Activated T-helper 2 cell treated with anti-CD3 and anti-CD28 coated beads, Interferon-gamma antibody, Interleukin-2, Interleukin-4, amounts not matched to agents 10 μg/mL and 5 μg/mL and 100 μg/mL, durations not matched to agents 14 hours and 24 hours and 36 hours (primary cell): ENCODE results near the gene DEPDC4. TPM values are rescaled to one million over a fixed set of nuclear protein-coding genes. Genes with fewer than 3 reads are reported as not detected.
"Not testable (repeated sequence)": the region's sequence is repeated elsewhere in the genome, so short reads cannot be mapped to it uniquely, and the experiment has no call there.

ENCODE experiments used
- DNase-seq: peaks from one replicate; pipeline ENCODE4 v3.0.0; 2021; ENCODE audit warnings: low spot score
- H3K27ac Mint-ChIP-seq: one replicate; pipeline ENCODE4 v1.8.0; 2021; ENCODE audit warnings: mixed read lengths
- H3K27me3 Mint-ChIP-seq: one replicate; pipeline ENCODE4 v1.8.0; 2021; ENCODE audit warnings: low read depth, mixed read lengths
- H3K36me3 Mint-ChIP-seq: one replicate; pipeline ENCODE4 v1.8.0; 2021; ENCODE audit warnings: low read depth, mixed read lengths
- H3K4me1 Mint-ChIP-seq: one replicate; pipeline ENCODE4 v1.8.0; 2021; ENCODE audit warnings: low read depth, mixed read lengths
- H3K4me3 Mint-ChIP-seq: one replicate; pipeline ENCODE4 v1.8.0; 2021; ENCODE audit warnings: low read depth, mild to moderate bottlenecking, moderate library complexity, mixed read lengths
- H3K9me3 Mint-ChIP-seq: one replicate; pipeline ENCODE4 v1.8.0; 2021; ENCODE audit warnings: mixed read lengths
- intact Hi-C: fragments of 100-400 bp; cut with micrococcal nuclease; formaldehyde crosslinking; loops from one replicate; pipeline ENCODE4 v1.15.1; 2023
- total RNA-seq: library from RNA; stranded (reverse); gene quantifications from 2 replicates; pipeline ENCODE4 v1.2.3, GENCODE V29; 2022

Gene DEPDC4
- total RNA-seq, result 1.7 and 1.8 TPM in 2 replicates

- Mint-ChIP-seq H3K36me3 (peaks cover 11% of the 10 kb centered on the region), H3K27ac (peak within 1 kb of the TSS; percentile 98), H3K4me3 (peak within 1 kb of the TSS; percentile 95), H3K4me1 (peaks cover 27% of the 10 kb centered on the region), H3K27me3 (no peaks in the 10 kb centered on the region), H3K9me3 (no peaks in the 10 kb centered on the region)
- intact Hi-C loops, result loop anchor here (1.0 to 10.0 kb wide), 7 partner anchors 45 to 1798 kb away; partner anchors contain the start of genes ACTR6, GAS2L3 and WASHC3
- DNase-seq, result peak; percentile 89
These were observed at the start of gene DEPDC4, which contains the start of gene SCYL2 for GRCh38 chr12:100266835-100267602. Gene DEPDC4 (minus strand): TSS chr12:100267079. CDS start chr12:100267076, 3 bp downstream. Gene SCYL2 (plus strand): TSS chr12:100267177. CDS start chr12:100282971, 15,794 bp downstream.

GRCh38 chr12:100311317-100311716 is 44.4 kb upstream of the DEPDC4 start:
- H3K4me1 Mint-ChIP-seq, result peaks cover 3% of the 10 kb centered on the region
- no peak overlapping the region for H3K27ac Mint-ChIP-seq
- peaks cover 13% of the 10 kb centered on the region for H3K9me3 Mint-ChIP-seq
- no peaks in the 10 kb centered on the region for H3K27me3 Mint-ChIP-seq
- intact Hi-C loops, result loop anchor here (5.0 kb wide), 1 partner anchor 44 kb away; the partner anchor contains the start of genes DEPDC4 and SCYL2
- peaks cover 33% of the 10 kb centered on the region for H3K36me3 Mint-ChIP-seq
- no peak for DNase-seq
- no peak overlapping the region for H3K4me3 Mint-ChIP-seq

- Mint-ChIP-seq H3K36me3 (peaks cover 54% of the 10 kb centered on the region), H3K9me3 (peaks cover 34% of the 10 kb centered on the region)
- DNase-seq, H3K27me3 Mint-ChIP-seq, H3K27ac Mint-ChIP-seq, intact Hi-C loops, H3K4me3 Mint-ChIP-seq, H3K4me1 Mint-ChIP-seq: not testable (repeated sequence)
These were observed 41.3 kb upstream of the DEPDC4 start for GRCh38 chr12:100308138-100308537.

- H3K36me3 Mint-ChIP-seq, result peaks cover 79% of the 10 kb centered on the region
- H3K4me1 Mint-ChIP-seq, result peaks cover 12% of the 10 kb centered on the region
These were observed 37.5 kb upstream of the DEPDC4 start for GRCh38 chr12:100304334-100304733.

GRCh38 chr12:100303831-100304230 is 37.0 kb upstream of the DEPDC4 start:
- Mint-ChIP-seq H3K27me3 (no peaks in the 10 kb centered on the region), H3K4me1 (peaks cover 9% of the 10 kb centered on the region), H3K27ac (no peak overlapping the region), H3K36me3 (peaks cover 80% of the 10 kb centered on the region), H3K4me3 (no peak overlapping the region), H3K9me3 (peaks cover 62% of the 10 kb centered on the region)
- DNase-seq, result no peak
- intact Hi-C loops, result no loop called here

More at GRCh38 chr12:100304334-100304733, 37.5 kb upstream of the DEPDC4 start:
- DNase-seq, H3K27me3 Mint-ChIP-seq, H3K4me3 Mint-ChIP-seq, intact Hi-C loops, H3K27ac Mint-ChIP-seq: not testable (repeated sequence)
- H3K9me3 Mint-ChIP-seq, result peaks cover 62% of the 10 kb centered on the region

GRCh38 chr12:100302081-100302480 is 35.2 kb upstream of the DEPDC4 start:
- Mint-ChIP-seq H3K27ac (no peak overlapping the region), H3K36me3 (peaks cover 84% of the 10 kb centered on the region), H3K27me3 (no peaks in the 10 kb centered on the region), H3K9me3 (peaks cover 56% of the 10 kb centered on the region), H3K4me3 (no peak overlapping the region), H3K4me1 (peaks cover 9% of the 10 kb centered on the region)
- DNase-seq, result no peak
- intact Hi-C loops, result no loop called here

GRCh38 chr12:100295764-100296555 is 29.1 kb upstream of the DEPDC4 start:
- Mint-ChIP-seq H3K4me1 (no peaks in the 10 kb centered on the region), H3K36me3 (peaks cover 39% of the 10 kb centered on the region), H3K9me3 (peaks cover 6% of the 10 kb centered on the region), H3K27me3 (no peaks in the 10 kb centered on the region), H3K27ac (no peak overlapping the region), H3K4me3 (no peak overlapping the region)
- intact Hi-C loops, result no loop called here
- no peak for DNase-seq

GRCh38 chr12:100294366-100294765 is 27.5 kb upstream of the DEPDC4 start:
- H3K36me3 Mint-ChIP-seq, result peaks cover 31% of the 10 kb centered on the region
- H3K9me3 Mint-ChIP-seq, H3K27me3 Mint-ChIP-seq, H3K27ac Mint-ChIP-seq, H3K4me1 Mint-ChIP-seq, intact Hi-C loops, H3K4me3 Mint-ChIP-seq, DNase-seq: not testable (repeated sequence)

GRCh38 chr12:100293017-100293416 is 26.1 kb upstream of the DEPDC4 start:
- Mint-ChIP-seq H3K4me3 (no peak overlapping the region), H3K9me3 (no peaks in the 10 kb centered on the region), H3K36me3 (peaks cover 24% of the 10 kb centered on the region), H3K4me1 (no peaks in the 10 kb centered on the region), H3K27me3 (no peaks in the 10 kb centered on the region), H3K27ac (no peak overlapping the region)
- DNase-seq, result no peak
- intact Hi-C loops, result no loop called here

- Mint-ChIP-seq H3K4me1 (no peaks in the 10 kb centered on the region), H3K9me3 (no peaks in the 10 kb centered on the region), H3K4me3 (no peak overlapping the region), H3K27ac (no peak overlapping the region), H3K36me3 (peaks cover 21% of the 10 kb centered on the region), H3K27me3 (no peaks in the 10 kb centered on the region)
- no peak for DNase-seq
- intact Hi-C loops, result no loop called here
These were observed 23.1 kb upstream of the DEPDC4 start for GRCh38 chr12:100290016-100290415.

GRCh38 chr12:100289038-100289437 is 22.2 kb upstream of the DEPDC4 start:
- Mint-ChIP-seq H3K27ac (no peak overlapping the region), H3K9me3 (no peaks in the 10 kb centered on the region), H3K4me1 (no peaks in the 10 kb centered on the region), H3K4me3 (no peak overlapping the region), H3K36me3 (peaks cover 22% of the 10 kb centered on the region), H3K27me3 (no peaks in the 10 kb centered on the region)
- DNase-seq, result no peak
- intact Hi-C loops, result no loop called here

GRCh38 chr12:100284556-100284955 is 17.7 kb upstream of the DEPDC4 start:
- H3K27ac Mint-ChIP-seq, H3K27me3 Mint-ChIP-seq, DNase-seq, H3K4me1 Mint-ChIP-seq, H3K4me3 Mint-ChIP-seq, H3K9me3 Mint-ChIP-seq, intact Hi-C loops: not testable (repeated sequence)
- peaks cover 17% of the 10 kb centered on the region for H3K36me3 Mint-ChIP-seq
